A673 (cell line): ENCODE results near the gene LRRC51.

Experiments used
- CTCF ChIP-seq: fragments of 300-800, 200-600 bp; sonication (generic); conservative IDR thresholded peaks from 2 replicates; pipeline ENCODE4 v1.5.1; 2017; ENCODE audit warnings: low read depth, mild to moderate bottlenecking, antibody characterized with exemption, low read length, moderate library complexity, mixed read lengths
- EZH2 ChIP-seq: fragments of 200-600 bp; sonication (generic); IDR thresholded peaks from 2 replicates; pipeline ENCODE4 v1.6.1; 2017; ENCODE audit warnings: borderline replicate concordance, low read depth, mild to moderate bottlenecking, mixed read lengths, antibody characterized with exemption, low read length; ENCODE audit not compliant: poor library complexity, severe bottlenecking

DNA sequence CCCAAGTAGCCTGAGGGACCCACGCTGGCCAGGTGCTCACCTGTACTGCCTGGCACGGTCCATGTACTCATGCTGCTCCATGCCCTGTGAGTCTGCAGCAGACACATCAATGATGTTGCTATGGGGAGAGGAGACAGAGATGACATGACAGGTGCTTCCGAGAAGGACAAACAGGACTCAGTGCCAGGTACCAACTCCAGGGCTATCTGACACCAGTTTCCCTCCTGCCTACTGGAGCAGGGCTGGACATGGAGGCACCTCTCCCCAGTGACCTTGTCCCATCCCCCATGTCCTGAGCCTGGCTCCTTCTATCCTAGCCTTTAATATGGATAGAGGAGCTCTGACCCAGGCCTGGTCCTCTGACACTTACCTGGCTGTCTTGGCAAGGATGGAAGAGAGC, 18.1 kb downstream of the LRRC51 start:
- TF ChIP-seq CTCF: no peak
- TF ChIP-seq EZH2: no peak
